VCaP (cell line): ENCODE measurements around the gene SLC6A18.
A peak's percentile ranks its signal among the peaks of the same experiment; 100 is the strongest.

Source experiments
- H3K27ac ChIP-seq: fragments of 450-650 bp; 2 replicates; pipeline ENCODE4 v1.5.1; 2017
- CTCF ChIP-seq: fragments of 450-650 bp; conservative IDR thresholded peaks from 2 replicates; pipeline ENCODE4 v1.5.1; 2017; ENCODE audit warnings: mild to moderate bottlenecking, moderate library complexity

SLC6A18 gene

GRCh38 chr5:1241509-1242080 is 16.4 kb downstream of the SLC6A18 start:
- no peak for TF ChIP-seq CTCF
- H3K27ac ChIP-seq = no peak overlapping the region

- no peak for TF ChIP-seq CTCF
- no peak overlapping the region for H3K27ac ChIP-seq
Observed at GRCh38 chr5:1242733-1243486, 17.7 kb downstream of the SLC6A18 start.

GRCh38 chr5:1243487-1244130 is 18.4 kb downstream of the SLC6A18 start:
- H3K27ac ChIP-seq = no peak overlapping the region
- TF ChIP-seq CTCF = no peak

DNA sequence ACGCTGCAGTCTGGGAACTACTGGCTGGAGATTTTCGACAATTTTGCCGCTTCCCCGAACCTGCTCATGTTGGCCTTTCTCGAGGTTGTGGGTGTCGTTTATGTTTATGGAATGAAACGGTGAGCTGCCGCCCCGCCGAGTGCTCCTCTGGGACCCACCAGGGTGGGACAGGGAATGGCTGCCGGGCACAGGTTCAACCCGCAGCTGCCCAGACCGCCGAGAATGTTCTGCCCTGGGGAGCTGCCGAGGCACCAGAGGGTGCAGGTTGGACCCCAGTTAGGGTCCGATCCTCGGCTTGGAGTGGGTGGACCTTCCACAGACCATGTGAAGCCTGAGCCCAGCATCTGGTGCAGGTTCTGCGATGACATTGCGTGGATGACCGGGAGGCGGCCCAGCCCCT is 19.1 kb downstream of the SLC6A18 start:
- TF ChIP-seq CTCF = no peak
- H3K27ac ChIP-seq = no peak overlapping the region

GRCh38 chr5:1244976-1245375 is 19.8 kb downstream of the SLC6A18 start:
- H3K27ac ChIP-seq = no peak overlapping the region
- TF ChIP-seq CTCF = peak; percentile 59

DNA sequence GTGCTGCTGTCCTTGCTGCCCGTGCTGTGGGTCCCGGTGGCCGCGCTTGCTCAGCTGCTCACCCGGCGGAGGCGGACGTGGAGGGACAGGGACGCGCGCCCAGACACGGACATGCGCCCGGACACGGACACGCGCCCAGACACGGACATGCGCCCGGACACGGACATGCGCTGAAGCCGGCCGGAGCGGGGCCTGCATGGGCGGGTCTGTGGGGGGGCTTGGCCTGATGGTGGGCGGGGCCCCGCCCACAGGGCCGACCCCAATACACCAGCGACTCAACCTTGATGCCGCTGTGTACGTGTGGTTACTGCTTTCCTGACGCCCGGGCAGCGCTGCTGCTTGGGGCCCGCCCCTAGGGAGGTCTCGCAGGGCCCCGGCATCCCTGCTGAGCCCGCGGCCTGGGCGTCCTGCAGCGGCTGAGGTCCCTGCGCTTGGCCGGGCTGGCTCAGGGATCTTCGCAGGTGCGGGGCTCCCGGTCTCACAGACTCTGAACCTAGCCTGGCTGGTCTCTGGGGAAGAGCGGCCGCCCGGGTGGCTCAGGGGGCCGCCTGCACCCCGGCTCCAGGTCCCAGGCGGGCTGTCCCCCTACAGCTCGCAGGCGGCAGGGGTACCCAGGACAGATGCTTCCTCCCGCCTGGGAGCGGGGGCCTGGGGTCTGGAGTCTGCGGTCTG is 20.9 kb downstream of the SLC6A18 start:
- no peak overlapping the region; the same call in 1 of the 2 replicates for H3K27ac ChIP-seq
- TF ChIP-seq CTCF = no peak
